Testis (tissue), 2 donors: ENCODE data around the gene DYNLT5.

Experiments
- CTCF ChIP-seq, 3 experiments: fragments of 450-650 bp in 2 of 3; fragments of 200-600 bp in 1 of 3; sonication (generic) in 1 of 3; IDR thresholded peaks; one replicate each; pipeline ENCODE4 v1.5.1; 2016 to 2019; ENCODE audit warnings: antibody characterized with exemption in 3 of 3, mild to moderate bottlenecking in 2 of 3, moderate library complexity in 1 of 3
- POLR2A ChIP-seq: fragments of 450-650 bp; IDR thresholded peaks from one replicate; pipeline ENCODE4 v1.6.1; 2017; ENCODE audit warnings: antibody characterized with exemption, mild to moderate bottlenecking, moderate library complexity

- TF ChIP-seq POLR2A (no peak), CTCF (IDR thresholded peaks at IDR 0.05) (no peak)
Measured at GRCh38 chr1:66761221-66761620, 9.0 kb downstream of the DYNLT5 start.
